ENCODE measurements around the gene GARRE1.

Gene GARRE1

GRCh38 chr19:34254698-34255432 is 511 bp downstream of the GARRE1 start:
- peak overlapping the region; percentile 71 to 98 (median 91) for H3K4me3 ChIP-seq
- peak overlapping the region; percentile 41 to 99 (median 90) for H3K27ac ChIP-seq

GRCh38 chr19:34255546-34255945 is 1.2 kb downstream of the GARRE1 start:
- H3K4me3 ChIP-seq = peak overlapping the region; percentile 71 to 98 (median 91)
- peak overlapping the region in 8 of 21 experiments; percentile 91 to 98 (median 94) for H3K27ac ChIP-seq

GRCh38 chr19:34256835-34257558 is 2.6 kb downstream of the GARRE1 start:
- H3K4me3 ChIP-seq = no peak overlapping the region
- no peak overlapping the region for H3K27ac ChIP-seq

GRCh38 chr19:34257559-34257924 is 3.2 kb downstream of the GARRE1 start:
- Histone ChIP-seq H3K27ac (no peak overlapping the region), H3K4me3 (no peak overlapping the region)

- no peak overlapping the region for H3K4me3 ChIP-seq
Observed at GRCh38 chr19:34259367-34260095, 5.2 kb downstream of the GARRE1 start.

GRCh38 chr19:34260771-34261173 is 6.4 kb downstream of the GARRE1 start:
- H3K27ac ChIP-seq = no peak overlapping the region
- no peak overlapping the region for H3K4me3 ChIP-seq

More at GRCh38 chr19:34259367-34260095, 5.2 kb downstream of the GARRE1 start:
- no peak overlapping the region for H3K27ac ChIP-seq

- Histone ChIP-seq H3K27ac (no peak overlapping the region), H3K4me3 (no peak overlapping the region)
Observed at GRCh38 chr19:34261334-34262109, 7.2 kb downstream of the GARRE1 start.

- Histone ChIP-seq H3K4me3 (no peak overlapping the region), H3K27ac (no peak overlapping the region)
Observed at GRCh38 chr19:34263745-34264237, 9.4 kb downstream of the GARRE1 start.

GRCh38 chr19:34265221-34265650 is 10.9 kb downstream of the GARRE1 start:
- peak overlapping the region in 10 of 21 experiments; percentile 1 to 75 (median 14) for H3K27ac ChIP-seq
- H3K4me3 ChIP-seq = peak overlapping the region in 1 of 7 experiments; percentile 16

- H3K27ac ChIP-seq = peak overlapping the region in 17 of 21 experiments; percentile 14 to 91 (median 81)
- H3K4me3 ChIP-seq = no peak overlapping the region
Observed at GRCh38 chr19:34269081-34269480, 14.7 kb downstream of the GARRE1 start.

GRCh38 chr19:34269489-34269888 is 15.1 kb downstream of the GARRE1 start:
- peak overlapping the region in 20 of 21 experiments; percentile 10 to 91 (median 80) for H3K27ac ChIP-seq
- H3K4me3 ChIP-seq = no peak overlapping the region

GRCh38 chr19:34269968-34270621 is 15.7 kb downstream of the GARRE1 start:
- H3K27ac ChIP-seq = peak overlapping the region; percentile 10 to 91 (median 80)
- no peak overlapping the region for H3K4me3 ChIP-seq

GRCh38 chr19:34273121-34273520 is 18.8 kb downstream of the GARRE1 start:
- Histone ChIP-seq H3K27ac (peak overlapping the region in 5 of 21 experiments; percentile 29 to 90 (median 81)), H3K4me3 (no peak overlapping the region)

GRCh38 chr19:34274284-34274826 is 20.0 kb downstream of the GARRE1 start:
- no peak overlapping the region for H3K4me3 ChIP-seq
- H3K27ac ChIP-seq = peak overlapping the region in 14 of 21 experiments; percentile 1 to 82 (median 36)

- Histone ChIP-seq H3K4me3 (no peak overlapping the region), H3K27ac (peak overlapping the region in 14 of 21 experiments; percentile 1 to 82 (median 36))
Observed at GRCh38 chr19:34274827-34275625, 20.7 kb downstream of the GARRE1 start.

GRCh38 chr19:34275705-34276104 is 21.4 kb downstream of the GARRE1 start:
- H3K27ac ChIP-seq = peak overlapping the region in 5 of 21 experiments; percentile 8 to 82 (median 16)
- no peak overlapping the region for H3K4me3 ChIP-seq

- peak overlapping the region in 11 of 21 experiments; percentile 3 to 45 (median 19) for H3K27ac ChIP-seq
- H3K4me3 ChIP-seq = no peak overlapping the region
Observed at GRCh38 chr19:34276614-34277013, 22.3 kb downstream of the GARRE1 start.
